ENCODE measurements around the gene XPNPEP3. TPM values are rescaled to one million over a fixed set of nuclear protein-coding genes. Genes with fewer than 3 reads are reported as not detected.

Gene XPNPEP3
- total RNA-seq, 1 donor from 2014 or later, result 28.7 TPM

DNA sequence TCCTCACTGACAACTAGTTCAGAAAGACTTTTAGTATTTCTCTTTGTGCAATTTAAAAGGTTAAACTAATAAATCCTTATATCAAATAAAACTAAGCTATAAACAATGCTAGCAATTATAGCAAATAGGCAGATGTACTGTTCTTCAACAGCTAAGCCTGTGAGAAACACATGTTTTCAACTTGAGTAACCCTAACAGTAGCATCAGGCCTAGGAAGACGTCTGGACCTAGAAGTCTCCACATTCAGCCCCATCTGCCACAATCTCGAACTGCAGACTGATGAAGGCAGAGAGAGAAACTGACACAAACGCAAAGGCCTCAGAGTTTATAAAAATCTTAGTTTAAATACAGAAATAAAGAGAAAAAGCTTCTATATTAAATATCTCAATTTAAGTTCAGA, 3.0 kb upstream of the XPNPEP3 start:
- peaks cover 75% of the 10 kb centered on the region for H3K4me1 ChIP-seq
- peak overlapping the region; percentile 84 for H3K4me3 ChIP-seq
- no peak for DNase-seq
- intact Hi-C loops (cut with micrococcal nuclease), result no loop called here
- no peak for TF ChIP-seq CTCF (IDR thresholded peaks at IDR 0.05; ENCODE audit: borderline replicate concordance)
- no peak overlapping the region for H3K27ac ChIP-seq (replicated peaks)
- no peaks in the 10 kb centered on the region for H3K9me3 ChIP-seq (replicated peaks)
- no peaks in the 10 kb centered on the region for H3K27me3 ChIP-seq (ENCODE audit: low read depth)
- H3K36me3 ChIP-seq, result peaks cover 18% of the 10 kb centered on the region

DNA sequence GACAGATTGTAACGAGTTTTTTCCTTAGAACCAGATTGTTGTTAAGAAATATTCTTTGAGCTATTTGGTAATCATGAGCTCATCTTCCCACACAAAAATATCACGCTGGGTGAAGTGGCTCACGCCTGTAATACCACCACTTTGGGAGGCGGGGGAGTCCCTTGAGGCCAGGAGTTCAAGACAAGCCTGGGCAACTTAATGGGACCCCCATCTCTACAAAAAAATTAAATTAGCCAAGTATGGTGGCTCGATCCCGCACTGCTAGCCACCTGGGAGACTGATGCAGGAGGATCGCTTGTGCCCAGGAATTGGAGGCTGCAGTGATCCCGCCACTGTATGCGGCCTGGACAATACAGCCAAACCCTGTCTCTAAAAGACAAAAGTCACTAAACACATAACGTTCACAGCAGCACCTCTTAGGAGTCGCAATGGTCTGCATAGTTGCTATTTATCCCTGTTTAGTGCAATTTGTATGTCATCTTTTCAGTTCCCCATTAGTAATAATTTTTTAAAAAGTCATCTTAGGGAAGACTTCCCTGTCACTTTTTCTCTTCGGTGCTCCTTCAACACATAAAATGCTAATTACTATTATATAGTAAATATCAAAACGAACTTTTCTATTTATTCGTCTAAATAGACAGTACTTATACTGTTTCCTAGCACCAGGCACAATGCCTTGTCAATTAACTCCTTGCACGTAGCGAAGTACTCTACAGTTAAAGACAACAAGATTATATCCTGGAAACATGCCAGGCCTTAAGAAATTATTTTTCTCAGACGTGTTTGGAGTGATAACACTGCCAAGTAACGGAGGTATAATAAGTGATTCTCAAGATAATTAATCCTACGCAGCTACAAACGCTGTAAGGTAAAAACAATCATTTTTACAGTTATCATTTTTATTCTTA, 1.6 kb upstream of the XPNPEP3 start:
- intact Hi-C loops (cut with micrococcal nuclease), result no loop called here
- H3K4me1 ChIP-seq, result peaks cover 77% of the 10 kb centered on the region
- peak overlapping the region; percentile 99 for H3K27ac ChIP-seq (replicated peaks)
- no peak for TF ChIP-seq CTCF (IDR thresholded peaks at IDR 0.05; ENCODE audit: borderline replicate concordance)
- DNase-seq, result no peak
- H3K9me3 ChIP-seq (replicated peaks), result no peaks in the 10 kb centered on the region
- H3K4me3 ChIP-seq, result peak overlapping the region; percentile 84
- H3K27me3 ChIP-seq (ENCODE audit: low read depth), result no peaks in the 10 kb centered on the region
- peaks cover 5% of the 10 kb centered on the region for H3K36me3 ChIP-seq

DNA sequence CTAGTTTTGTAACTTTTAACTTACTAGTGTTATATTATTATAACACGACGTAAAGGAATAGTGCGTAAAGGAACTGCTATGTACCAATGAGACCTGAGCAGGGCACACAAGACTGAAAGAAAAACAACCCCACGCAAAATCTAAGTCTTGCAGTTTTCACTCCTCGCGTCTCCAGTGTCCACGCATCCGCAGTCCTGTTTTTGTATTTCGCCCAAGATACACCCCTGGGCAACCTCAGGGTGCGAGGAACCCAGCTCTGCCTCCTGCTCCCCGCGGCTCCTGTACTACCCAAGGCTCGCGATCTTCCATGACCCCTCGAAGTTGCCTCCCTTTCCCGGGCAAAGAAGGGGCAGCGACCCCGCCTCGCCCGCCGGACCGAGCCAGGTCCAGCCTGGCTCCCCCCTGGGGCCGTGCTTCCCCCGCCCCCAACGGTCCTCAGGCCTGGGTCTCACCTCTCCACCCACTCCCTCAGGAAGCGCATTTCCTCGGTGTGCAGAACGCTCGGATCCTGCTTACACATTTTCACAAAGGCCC, 902 bp upstream of the XPNPEP3 start:
- intact Hi-C loops (cut with micrococcal nuclease), result no loop called here
- H3K9me3 ChIP-seq (replicated peaks), result no peaks in the 10 kb centered on the region
- peak overlapping the region; percentile 84 for H3K4me3 ChIP-seq
- H3K4me1 ChIP-seq, result peaks cover 75% of the 10 kb centered on the region
- no peak for TF ChIP-seq CTCF (IDR thresholded peaks at IDR 0.05; ENCODE audit: borderline replicate concordance)
- H3K27me3 ChIP-seq (ENCODE audit: low read depth), result no peaks in the 10 kb centered on the region
- H3K27ac ChIP-seq (replicated peaks), result peak overlapping the region; percentile 99
- peak; percentile 33 for DNase-seq
- peaks cover 3% of the 10 kb centered on the region for H3K36me3 ChIP-seq

- intact Hi-C loops (cut with micrococcal nuclease), result no loop called here
- Histone ChIP-seq H3K27me3 (ENCODE audit: low read depth) (no peaks in the 10 kb centered on the region), H3K9me3 (replicated peaks) (no peaks in the 10 kb centered on the region), H3K4me1 (peaks cover 63% of the 10 kb centered on the region), H3K36me3 (peaks cover 15% of the 10 kb centered on the region), H3K4me3 (peak overlapping the region; percentile 84), H3K27ac (replicated peaks) (peak overlapping the region; percentile 99)
- no peak for DNase-seq
- no peak for TF ChIP-seq CTCF (IDR thresholded peaks at IDR 0.05; ENCODE audit: borderline replicate concordance)
Measured at GRCh38 chr22:40857309-40857855, 434 bp downstream of the XPNPEP3 start.

DNA sequence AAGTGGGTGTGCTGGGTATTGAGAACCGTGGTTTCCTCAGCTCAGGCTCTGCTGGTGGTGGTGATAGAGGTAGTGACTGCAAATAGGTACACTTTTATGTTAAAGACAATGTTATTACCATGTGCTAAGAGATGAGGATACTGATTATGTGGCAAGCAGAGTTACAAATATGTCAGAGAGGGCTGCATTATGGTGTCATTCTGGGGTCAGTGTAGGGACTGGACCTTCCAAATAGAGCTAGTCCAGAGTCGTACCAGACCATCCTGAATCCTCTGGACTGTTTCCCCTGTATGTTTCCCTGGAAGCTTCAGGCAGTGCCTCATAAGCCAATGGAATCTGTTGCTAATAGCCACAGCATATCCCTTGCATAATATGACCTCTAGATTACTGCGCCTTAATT, 5.1 kb downstream of the XPNPEP3 start, which contains the start of gene DNAJB7:
TSS of gene DNAJB7 (minus strand) at position 101 of the 400 bp plus-strand sequence. CDS start 119 bp downstream, outside the sequence.
- H3K27ac ChIP-seq (replicated peaks), result no peak within 1 kb of the TSS
- H3K36me3 ChIP-seq, result peaks cover 15% of the 10 kb centered on the region
- intact Hi-C loops (cut with micrococcal nuclease), result no loop called here
- no peak for DNase-seq
- peaks cover 30% of the 10 kb centered on the region for H3K4me1 ChIP-seq
- TF ChIP-seq CTCF (IDR thresholded peaks at IDR 0.05; ENCODE audit: borderline replicate concordance), result no peak
- no peak within 1 kb of the TSS for H3K4me3 ChIP-seq
- H3K27me3 ChIP-seq (ENCODE audit: low read depth), result no peaks in the 10 kb centered on the region
- no peaks in the 10 kb centered on the region for H3K9me3 ChIP-seq (replicated peaks)
